KMS-11 (cell line): ENCODE results near the gene RIMS3.

ENCODE experiments used
- H2AFZ ChIP-seq: fragments of 200-600 bp; sonication (generic); 2 replicates; pipeline ENCODE4 v1.6.1; 2016; ENCODE audit warnings: antibody characterized with exemption, mixed run types, low read depth
- H3K27ac ChIP-seq: fragments of 200-600 bp; sonication (generic); 2 replicates; pipeline ENCODE4 v1.6.1; 2016; ENCODE audit warnings: mild to moderate bottlenecking, mixed run types
- H3K27me3 ChIP-seq: fragments of 200-600 bp; sonication (generic); 2 replicates; pipeline ENCODE4 v1.6.1; 2017; ENCODE audit warnings: mild to moderate bottlenecking, low read depth, mixed run types, moderate library complexity; ENCODE audit not compliant: insufficient read depth
- H3K36me3 ChIP-seq: fragments of 200-600 bp; sonication (generic); 2 replicates; pipeline ENCODE4 v1.6.1; 2017; ENCODE audit warnings: mild to moderate bottlenecking, mixed run types; ENCODE audit not compliant: insufficient read depth
- H3K4me1 ChIP-seq: fragments of 200-600 bp; sonication (generic); 2 replicates; pipeline ENCODE4 v1.6.1; 2016; ENCODE audit warnings: mild to moderate bottlenecking, low read depth, mixed run types; ENCODE audit not compliant: poor library complexity, severe bottlenecking
- H3K4me2 ChIP-seq: fragments of 200-600 bp; sonication (generic); 2 replicates; pipeline ENCODE4 v1.7.0; 2016; ENCODE audit warnings: mild to moderate bottlenecking, mixed run types
- H3K4me3 ChIP-seq: fragments of 200-600 bp; sonication (generic); IDR thresholded peaks from 2 replicates; pipeline ENCODE4 v1.6.1; 2017; ENCODE audit warnings: low read depth, low read length, mixed read lengths; ENCODE audit not compliant: insufficient read depth
- H3K79me2 ChIP-seq: fragments of 200-600 bp; sonication (generic); 2 replicates; pipeline ENCODE4 v1.6.1; 2016; ENCODE audit warnings: low read depth, mixed run types; ENCODE audit not compliant: insufficient read depth
- H3K9ac ChIP-seq: fragments of 200-600 bp; sonication (generic); 2 replicates; pipeline ENCODE4 v1.6.1; 2016; ENCODE audit warnings: mild to moderate bottlenecking, mixed run types
- H4K20me1 ChIP-seq: fragments of 200-600 bp; sonication (generic); 2 replicates; pipeline ENCODE4 v1.6.1; 2016; ENCODE audit warnings: mild to moderate bottlenecking, mixed run types; ENCODE audit not compliant: insufficient read depth
- TF ChIP-seq, protein P1 (sequence below): fragments of 200-600 bp; sonication (generic); conservative IDR thresholded peaks from 2 replicates; pipeline ENCODE4 v1.6.1; 2017; ENCODE audit warnings: low read depth, mild to moderate bottlenecking, antibody characterized with exemption, low read length, moderate library complexity, mixed read lengths

The RIMS3 gene

DNA sequence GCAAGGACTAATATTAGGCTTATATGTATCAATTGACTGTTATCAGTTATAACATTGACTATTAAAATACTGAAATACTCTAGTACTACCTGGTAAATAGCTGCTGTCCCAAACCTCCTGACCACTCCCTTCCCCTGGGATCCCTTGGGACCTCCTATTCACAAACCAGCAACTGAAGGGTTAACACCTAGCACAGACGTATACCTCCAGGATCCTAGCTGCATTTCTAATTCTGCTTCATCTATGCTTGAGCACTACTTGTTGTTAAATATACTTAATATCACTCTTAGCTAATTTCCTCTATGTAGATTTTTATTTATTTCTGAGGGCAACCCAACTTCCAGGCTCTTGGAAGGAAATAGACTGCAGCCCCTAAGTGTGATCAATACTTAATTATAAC is 24.3 kb upstream of the RIMS3 start:
- Histone ChIP-seq H3K4me3 (no peak overlapping the region), H2AFZ (no peak overlapping the region), H3K4me1 (peaks cover 30% of the 10 kb centered on the region), H3K27ac (no peak overlapping the region), H4K20me1 (no peaks in the 10 kb centered on the region), H3K4me2 (no peak overlapping the region), H3K9ac (no peak overlapping the region), H3K27me3 (no peaks in the 10 kb centered on the region), H3K79me2 (peaks cover 42% of the 10 kb centered on the region), H3K36me3 (no peaks in the 10 kb centered on the region)
- TF ChIP-seq, protein P1, sequence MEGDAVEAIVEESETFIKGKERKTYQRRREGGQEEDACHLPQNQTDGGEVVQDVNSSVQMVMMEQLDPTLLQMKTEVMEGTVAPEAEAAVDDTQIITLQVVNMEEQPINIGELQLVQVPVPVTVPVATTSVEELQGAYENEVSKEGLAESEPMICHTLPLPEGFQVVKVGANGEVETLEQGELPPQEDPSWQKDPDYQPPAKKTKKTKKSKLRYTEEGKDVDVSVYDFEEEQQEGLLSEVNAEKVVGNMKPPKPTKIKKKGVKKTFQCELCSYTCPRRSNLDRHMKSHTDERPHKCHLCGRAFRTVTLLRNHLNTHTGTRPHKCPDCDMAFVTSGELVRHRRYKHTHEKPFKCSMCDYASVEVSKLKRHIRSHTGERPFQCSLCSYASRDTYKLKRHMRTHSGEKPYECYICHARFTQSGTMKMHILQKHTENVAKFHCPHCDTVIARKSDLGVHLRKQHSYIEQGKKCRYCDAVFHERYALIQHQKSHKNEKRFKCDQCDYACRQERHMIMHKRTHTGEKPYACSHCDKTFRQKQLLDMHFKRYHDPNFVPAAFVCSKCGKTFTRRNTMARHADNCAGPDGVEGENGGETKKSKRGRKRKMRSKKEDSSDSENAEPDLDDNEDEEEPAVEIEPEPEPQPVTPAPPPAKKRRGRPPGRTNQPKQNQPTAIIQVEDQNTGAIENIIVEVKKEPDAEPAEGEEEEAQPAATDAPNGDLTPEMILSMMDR = no peak

DNA sequence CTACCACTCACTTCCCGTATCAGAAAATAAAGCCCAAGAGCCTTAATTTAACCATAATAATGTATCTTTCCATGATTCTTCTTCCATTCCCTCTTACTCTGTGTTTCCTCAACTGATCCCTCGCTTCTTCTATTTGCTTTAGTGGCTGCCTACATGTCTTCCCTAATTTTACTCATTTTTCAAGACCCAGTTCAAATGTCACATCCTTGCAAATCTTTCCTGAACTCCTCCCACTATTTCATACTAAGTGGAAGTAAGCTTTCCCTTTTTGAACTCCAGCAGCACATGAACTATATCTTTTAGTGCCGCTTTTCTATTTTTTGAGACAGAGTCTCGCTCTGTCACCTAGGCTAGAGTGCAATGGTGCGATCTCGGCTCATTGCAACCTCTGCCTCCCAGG is 22.2 kb upstream of the RIMS3 start:
- Histone ChIP-seq H3K4me1 (peaks cover 9% of the 10 kb centered on the region), H3K4me2 (no peak overlapping the region)

DNA sequence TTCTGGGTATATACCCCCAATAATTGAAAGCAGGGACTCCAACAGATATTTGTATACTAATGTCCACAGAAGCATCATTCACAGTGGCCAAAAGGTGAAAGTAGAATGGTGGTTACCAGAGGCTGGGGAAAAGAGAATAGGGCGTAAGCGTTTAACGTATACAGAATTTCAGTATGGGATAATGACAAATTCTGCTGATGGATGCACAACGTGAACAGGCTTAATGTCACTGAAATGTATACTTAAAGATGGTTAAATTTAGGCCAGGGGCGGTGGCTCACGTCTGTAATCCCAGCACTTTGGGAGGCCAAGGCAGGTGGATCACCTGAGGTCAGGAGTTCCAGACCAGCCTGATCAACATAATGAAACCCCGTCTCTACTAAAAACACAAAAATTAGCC is 21.6 kb upstream of the RIMS3 start:
- peaks cover 7% of the 10 kb centered on the region for H3K4me1 ChIP-seq
- H3K27ac ChIP-seq = no peak overlapping the region
- H3K79me2 ChIP-seq = peaks cover 16% of the 10 kb centered on the region; the same call in 1 of the 2 replicates
- no peaks in the 10 kb centered on the region for H3K27me3 ChIP-seq
- no peak overlapping the region for H3K4me2 ChIP-seq
- TF ChIP-seq, protein P1 = no peak
- no peaks in the 10 kb centered on the region for H4K20me1 ChIP-seq
- H3K36me3 ChIP-seq = no peaks in the 10 kb centered on the region
- H2AFZ ChIP-seq = no peak overlapping the region
- no peak overlapping the region for H3K4me3 ChIP-seq
- H3K9ac ChIP-seq = no peak overlapping the region

More for the DNA sequence above, 22.2 kb upstream of the RIMS3 start:
- peaks cover 22% of the 10 kb centered on the region for H3K79me2 ChIP-seq
- H4K20me1 ChIP-seq = no peaks in the 10 kb centered on the region
- TF ChIP-seq, protein P1 = no peak
- no peak overlapping the region for H2AFZ ChIP-seq
- H3K27ac ChIP-seq = no peak overlapping the region
- H3K36me3 ChIP-seq = no peaks in the 10 kb centered on the region
- no peak overlapping the region for H3K4me3 ChIP-seq
- H3K9ac ChIP-seq = no peak overlapping the region
- no peaks in the 10 kb centered on the region for H3K27me3 ChIP-seq

DNA sequence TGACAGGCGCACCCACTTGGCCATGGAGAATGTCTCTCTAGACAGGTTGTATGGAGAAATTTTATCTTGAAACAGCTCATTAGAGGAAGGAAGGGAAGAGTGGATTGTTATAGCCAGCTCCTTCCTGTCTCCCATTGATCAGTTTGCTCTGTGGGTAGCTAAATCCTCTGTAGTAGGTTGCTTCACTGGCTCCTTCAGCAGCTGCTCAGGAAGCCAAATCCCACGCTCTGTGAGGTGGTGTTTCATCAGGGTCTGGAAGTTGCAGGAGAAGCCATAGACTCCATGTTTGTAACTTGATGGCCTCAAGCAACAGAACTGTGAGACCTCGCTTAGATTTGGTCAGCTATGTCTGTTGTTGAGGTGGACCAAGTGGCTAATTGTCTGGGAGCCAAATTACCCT is 19.2 kb upstream of the RIMS3 start:
- no peak overlapping the region for H3K9ac ChIP-seq
- no peaks in the 10 kb centered on the region for H4K20me1 ChIP-seq
- peaks cover 3% of the 10 kb centered on the region; the same call in 1 of the 2 replicates for H3K79me2 ChIP-seq
- H3K4me3 ChIP-seq = no peak overlapping the region
- no peak overlapping the region for H2AFZ ChIP-seq
- H3K27ac ChIP-seq = no peak overlapping the region
- H3K27me3 ChIP-seq = no peaks in the 10 kb centered on the region
- TF ChIP-seq, protein P1 = no peak
- no peaks in the 10 kb centered on the region for H3K4me1 ChIP-seq
- H3K36me3 ChIP-seq = no peaks in the 10 kb centered on the region
- H3K4me2 ChIP-seq = no peak overlapping the region
